Endothelial cell of umbilical vein (primary cell): ENCODE data around the gene IGSF23. TPM values are rescaled to one million over a fixed set of nuclear protein-coding genes. Genes with fewer than 3 reads are reported as not detected.
A peak's percentile ranks its signal among the peaks of the same experiment; 100 is the strongest.

Experiments
- BruUV-seq: library from RNA; stranded (reverse); fragments of 400-500 nt; replicated peaks from 2 replicates; lab custom pipeline; 2021; lab: Mats Ljungman, UMichigan
- CTCF ChIA-PET: fragments of 300-600, 350-600 bp; sonication (Branson Sonifier 250); formaldehyde crosslinking; loops from one replicate; lab custom pipeline; 2021; ENCODE audit warnings: antibody characterized with exemption, inconsistent platforms; lab: Charles Lee
- POLR2A ChIA-PET: fragments of 300-600, 350-600 bp; sonication (Branson Sonifier 250); formaldehyde crosslinking; loops from one replicate; lab custom pipeline; 2021; ENCODE audit warnings: antibody characterized with exemption, inconsistent platforms; lab: Charles Lee
- DNase-seq: peaks from one replicate; pipeline ENCODE4 v3.0.0-alpha.2; 2011; ENCODE audit warnings: low read depth, low spot score
- FAIRE-seq: peaks from 2 replicates; lab custom pipeline; 2011; peaks lifted over from hg19 to GRCh38; lab: Jason Lieb, UNC
- H2AFZ ChIP-seq: 2 replicates; pipeline ENCODE4 v1.6.0; 2012; ENCODE audit warnings: low read depth, low read length, control low read depth, inconsistent platforms
- H3K27ac ChIP-seq: 2 replicates; pipeline ENCODE4 v1.5.1; 2011; ENCODE audit warnings: low read depth, mild to moderate bottlenecking, control low read depth, low read length, moderate library complexity; ENCODE audit not compliant: insufficient read depth
- H3K27me3 ChIP-seq, 2 experiments: 2 replicates each; pipeline versions ENCODE4 v1.6.0 to v1.6.1; 2011; ENCODE audit warnings: low read length in 2 of 2, mixed read lengths in 1 of 2; ENCODE audit not compliant: control insufficient read depth in 2 of 2, insufficient read depth in 2 of 2
- H3K36me3 ChIP-seq, 2 experiments: 2 replicates in 1 of 2; 3 replicates in 1 of 2; pipeline ENCODE4 v1.5.1; 2011; ENCODE audit warnings: low read length in 2 of 2, mild to moderate bottlenecking in 1 of 2, moderate library complexity in 1 of 2; ENCODE audit not compliant: control insufficient read depth in 2 of 2, insufficient read depth in 2 of 2; ENCODE audit errors: extremely low read depth in 1 of 2
- H3K4me1 ChIP-seq: 3 replicates; pipeline ENCODE4 v1.5.1; 2011; ENCODE audit warnings: mild to moderate bottlenecking, low read length; ENCODE audit not compliant: control insufficient read depth, insufficient read depth; ENCODE audit errors: extremely low read depth
- H3K4me2 ChIP-seq: 2 replicates; pipeline ENCODE4 v1.6.1; 2011; ENCODE audit warnings: low read length, control low read depth, mixed read lengths; ENCODE audit not compliant: insufficient read depth
- H3K4me3 ChIP-seq, 3 experiments: fragments of 200-600 bp in 1 of 3; sonication (generic), shearing (Covaris generic) in 1 of 3; replicated peaks in 1 of 3; 2 replicates each; pipeline ENCODE4 v1.5.1; 2011 to 2016; ENCODE audit warnings: control low read depth in 3 of 3, low read length in 3 of 3, mild to moderate bottlenecking in 2 of 3, inconsistent platforms in 1 of 3, low read depth in 1 of 3, moderate library complexity in 1 of 3; ENCODE audit not compliant: insufficient read depth in 1 of 3
- H3K79me2 ChIP-seq: 2 replicates; pipeline ENCODE4 v1.6.0; 2012; ENCODE audit warnings: low read length, inconsistent platforms; ENCODE audit not compliant: control insufficient read depth, insufficient read depth
- H3K9ac ChIP-seq: replicated peaks from 2 replicates; pipeline ENCODE3; 2011; ENCODE audit warnings: low read length, control low read depth; ENCODE audit not compliant: insufficient read depth; ENCODE audit errors: extremely low read depth
- H3K9me1 ChIP-seq: replicated peaks from 3 replicates; pipeline ENCODE4 v1.6.0; 2011; ENCODE audit warnings: mild to moderate bottlenecking, low read length; ENCODE audit not compliant: control insufficient read depth, insufficient read depth; ENCODE audit errors: extremely low read depth
- H3K9me3 ChIP-seq: replicated peaks from 2 replicates; pipeline ENCODE4 v1.5.1; 2012; ENCODE audit warnings: low read length, inconsistent platforms; ENCODE audit not compliant: control insufficient read depth, insufficient read depth
- H4K20me1 ChIP-seq: replicated peaks from 2 replicates; pipeline ENCODE3; 2011; ENCODE audit warnings: mild to moderate bottlenecking, low read length; ENCODE audit not compliant: control insufficient read depth, insufficient read depth; ENCODE audit errors: extremely low read depth
- CTCF ChIP-seq, 2 donors: IDR thresholded peaks; 1 replicate in 1 of 2; 2 replicates in 1 of 2; pipeline ENCODE4 v1.5.1; 2011; ENCODE audit warnings: low read length in 2 of 2, mild to moderate bottlenecking in 2 of 2, moderate library complexity in 2 of 2, control low read depth in 1 of 2, inconsistent platforms in 1 of 2, low read depth in 1 of 2; ENCODE audit not compliant: insufficient read depth in 1 of 2; ENCODE audit errors: extremely low read depth in 1 of 2
- EZH2 ChIP-seq: IDR thresholded peaks from 2 replicates; pipeline ENCODE4 v1.6.1; 2012; ENCODE audit warnings: borderline replicate concordance, low read depth, mild to moderate bottlenecking, moderate library complexity, low read length, inconsistent platforms; ENCODE audit not compliant: severe bottlenecking
- FOS ChIP-seq: IDR thresholded peaks from 2 replicates; pipeline ENCODE4 v1.6.1; 2011; ENCODE audit warnings: mild to moderate bottlenecking, low read length, moderate library complexity, borderline replicate concordance; ENCODE audit not compliant: insufficient read depth
- GATA2 ChIP-seq: IDR thresholded peaks from 2 replicates; pipeline ENCODE4 v1.7.0; 2011; ENCODE audit warnings: low read depth, mild to moderate bottlenecking, moderate library complexity, mixed read lengths, low read length; ENCODE audit not compliant: insufficient read length, insufficient read depth
- JUN ChIP-seq: IDR thresholded peaks from 2 replicates; pipeline ENCODE4 v1.6.1; 2011; ENCODE audit warnings: borderline replicate concordance, low read depth; ENCODE audit not compliant: insufficient read length, insufficient read depth
- MAX ChIP-seq: IDR thresholded peaks from 2 replicates; pipeline ENCODE4 v1.6.1; 2011; ENCODE audit not compliant: insufficient read depth, insufficient read length
- MYC ChIP-seq: IDR thresholded peaks from one replicate; pipeline ENCODE4 v1.6.1; 2011; ENCODE audit warnings: mild to moderate bottlenecking, low read depth, low read length
- POLR2A ChIP-seq: IDR thresholded peaks from 2 replicates; pipeline ENCODE4 v1.6.1; 2012; ENCODE audit warnings: low read depth, mild to moderate bottlenecking, control low read depth, low read length
- POLR2AphosphoS5 ChIP-seq: IDR thresholded peaks from 2 replicates; pipeline ENCODE4 v1.6.1; 2012; ENCODE audit warnings: low read depth, mild to moderate bottlenecking, control low read depth, low read length, moderate library complexity; ENCODE audit not compliant: insufficient read depth
- dilution Hi-C: fragments of 300-500 bp; cut with MboI; formaldehyde crosslinking; loops from one replicate; pipeline ENCODE4 v1.15.0; 2019; ENCODE audit warnings: low sequenced_read_pairs; ENCODE audit not compliant: extremely low pct_ligation_motif_present
- intact Hi-C: fragments of 100-400 bp; cut with micrococcal nuclease; formaldehyde crosslinking; loops from one replicate; pipeline ENCODE4 v1.10.0; 2022
- polyA plus RNA-seq, 4 experiments: library from polyadenylated mRNA; depleted of rRNA in 3 of 4; stranded (reverse) in 3 of 4; unstranded in 1 of 4; fragments of >200 nt; gene quantifications; 2 replicates each; pipeline versions ENCODE4 v1.2.1 to v1.2.3, GENCODE V29; 2011 to 2012; ENCODE audit warnings: missing spikeins in 1 of 4
- total RNA-seq: library from RNA; stranded (reverse); gene quantifications from 2 replicates; pipeline ENCODE4 v1.2.3, GENCODE V29; 2021

IGSF23 gene
- total and polyA plus RNA-seq, 2 donors (not counting 3 experiments of a cell fraction or from before 2014, with no cell fraction given), result 0.73 TPM; not detected in 1

GRCh38 chr19:44658069-44658733 is 44.8 kb downstream of the IGSF23 start:
- no peaks in the 10 kb centered on the region for H3K9me1 ChIP-seq
- H2AFZ ChIP-seq, result no peak overlapping the region
- no peaks in the 10 kb centered on the region for H3K27me3 ChIP-seq
- no peak overlapping the region for H3K27ac ChIP-seq
- ChIA-PET POLR2A (interaction anchor here (1.7 kb wide), 1 partner anchor 70 kb away, joined by 7 read pairs; no protein-coding TSS in a partner anchor), CTCF (interaction anchor here (0.8 to 13.3 kb wide), 9 partner anchors 65 to 188 kb away, joined by 3 to 272 read pairs (median 14); partner anchors contain the start of gene NECTIN2)
- no peak overlapping the region for H3K4me2 ChIP-seq
- no peaks in the 10 kb centered on the region for H3K4me1 ChIP-seq
- dilution Hi-C loops (no loop called here), intact Hi-C loops (no loop called here)
- peak; percentile 58 for FAIRE-seq
- peak; percentile 19 for DNase-seq
- no peak overlapping the region for H3K9ac ChIP-seq
- TF ChIP-seq FOS, result no peak
- TF ChIP-seq MYC, result no peak
- no peak for TF ChIP-seq CTCF (IDR thresholded peaks at IDR 0.05; ENCODE audit: extremely low read depth in 1 of 2, insufficient read depth in 1 of 2, low read depth in 1 of 2, low read length in 2 of 2)
- TF ChIP-seq GATA2, result no peak
- TF ChIP-seq POLR2A, result peak; percentile 36
- no peak for TF ChIP-seq JUN
- peak; percentile 5 for TF ChIP-seq POLR2AphosphoS5
- TF ChIP-seq MAX, result no peak
- no peak for TF ChIP-seq EZH2
- H3K9me3 ChIP-seq, result no peaks in the 10 kb centered on the region
- H4K20me1 ChIP-seq, result no peaks in the 10 kb centered on the region
- peaks cover 48 to 50% of the 10 kb centered on the region in 2 experiments for H3K36me3 ChIP-seq
- peaks cover 4% of the 10 kb centered on the region for H3K79me2 ChIP-seq
- no peak overlapping the region for H3K4me3 ChIP-seq
- BruUV-seq, result no TSS peak
